HG03175 (cell line): ENCODE results near the gene SKAP1.
A peak's percentile ranks its signal among the peaks of the same experiment; 100 is the strongest.
"Not testable (repeated sequence)": the region's sequence is repeated elsewhere in the genome, so short reads cannot be mapped to it uniquely, and the experiment has no call there.

Experiments
- ATAC-seq: cut with Tn5 transposase; IDR thresholded peaks from one replicate; pipeline ENCODE4 v1.9.1; 2021; ENCODE audit warnings: mild to moderate bottlenecking, moderate library complexity; ENCODE audit not compliant: unreplicated experiment

Gene SKAP1

GRCh38 chr17:48250059-48250458 lies 180.0 kb downstream of the SKAP1 start:
- not testable (repeated sequence) for ATAC-seq

DNA sequence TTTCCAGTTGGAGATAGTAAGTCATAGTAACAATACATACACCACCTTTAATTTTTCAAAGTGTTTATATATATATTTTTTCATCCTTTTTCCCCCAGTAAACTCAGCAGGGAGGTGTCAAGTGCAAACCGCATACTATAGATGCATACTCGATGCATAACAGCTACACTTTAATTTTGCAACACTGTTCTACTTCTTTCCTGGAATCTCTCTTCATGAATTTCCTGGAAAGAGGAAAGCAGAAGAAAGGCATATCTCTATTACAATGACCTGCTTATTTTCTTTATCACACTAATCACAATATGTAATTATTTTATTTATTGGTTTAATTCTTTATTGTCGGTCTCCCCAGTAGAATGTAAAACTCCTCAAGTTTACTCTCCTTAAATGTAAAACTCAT lies 182.4 kb downstream of the SKAP1 start:
- ATAC-seq = no peak

DNA sequence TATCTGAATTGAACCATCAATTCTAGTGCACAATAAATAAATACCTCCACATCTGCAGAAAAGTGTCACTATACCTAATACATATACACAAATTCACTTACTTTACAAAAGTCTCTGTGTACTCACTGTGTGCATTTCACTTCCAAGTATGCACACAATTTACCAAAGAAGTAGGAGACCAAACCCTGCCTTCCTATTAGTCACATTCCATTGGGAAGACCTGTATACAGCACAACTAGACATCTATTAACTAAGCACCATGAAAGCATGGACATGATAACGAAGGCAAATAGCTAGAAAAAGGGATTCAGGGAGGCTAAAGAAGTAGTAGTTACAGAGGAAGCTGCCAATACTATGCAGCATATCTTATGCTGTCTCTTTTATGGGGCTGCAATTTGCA lies 183.0 kb downstream of the SKAP1 start:
- no peak for ATAC-seq

DNA sequence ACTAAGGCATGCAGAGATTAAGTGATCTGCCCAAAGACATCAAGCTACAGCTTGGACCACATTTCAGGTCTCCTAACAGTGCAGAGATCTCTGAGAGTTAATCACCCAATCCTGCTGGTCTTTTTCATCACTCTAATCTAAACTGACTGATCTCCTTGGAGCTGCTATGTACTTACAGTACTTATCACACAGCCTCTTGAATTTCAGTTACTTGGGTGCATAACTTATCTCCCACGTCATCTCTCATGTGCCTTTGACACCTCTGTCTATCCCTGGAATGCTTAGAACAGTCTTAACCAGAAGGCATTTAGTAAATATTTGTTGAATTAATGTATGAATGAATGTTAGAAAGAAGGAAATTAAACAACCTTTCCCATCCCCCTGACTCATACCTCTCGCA lies 183.4 kb downstream of the SKAP1 start:
- ATAC-seq = no peak

DNA sequence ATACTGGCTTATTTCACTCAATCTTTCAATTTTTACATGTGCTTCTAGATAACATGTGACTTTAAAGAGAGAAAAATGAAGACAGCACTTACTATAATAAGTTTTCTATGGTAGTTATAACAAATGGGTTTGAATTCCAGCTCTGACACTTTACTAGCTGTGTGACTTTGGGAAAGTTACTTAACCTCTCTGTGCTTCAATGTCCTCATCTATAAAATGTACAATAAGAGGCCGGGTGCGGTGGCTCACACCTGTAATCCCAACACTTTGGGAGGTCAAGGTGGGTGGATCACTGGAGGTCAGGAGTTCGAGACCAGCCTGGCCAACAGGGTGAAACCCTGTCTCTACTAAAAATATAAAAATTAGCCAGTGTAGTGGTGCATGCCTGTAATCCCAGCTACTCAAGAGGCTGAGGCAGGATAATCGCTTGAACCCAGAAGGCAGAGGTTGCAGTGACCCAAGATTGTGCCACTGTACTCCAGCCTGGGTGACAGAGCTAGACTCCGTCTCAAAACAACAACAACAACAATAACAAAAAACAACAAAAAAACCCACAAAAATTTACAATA lies 184.5 kb downstream of the SKAP1 start:
- ATAC-seq = not testable (repeated sequence)

DNA sequence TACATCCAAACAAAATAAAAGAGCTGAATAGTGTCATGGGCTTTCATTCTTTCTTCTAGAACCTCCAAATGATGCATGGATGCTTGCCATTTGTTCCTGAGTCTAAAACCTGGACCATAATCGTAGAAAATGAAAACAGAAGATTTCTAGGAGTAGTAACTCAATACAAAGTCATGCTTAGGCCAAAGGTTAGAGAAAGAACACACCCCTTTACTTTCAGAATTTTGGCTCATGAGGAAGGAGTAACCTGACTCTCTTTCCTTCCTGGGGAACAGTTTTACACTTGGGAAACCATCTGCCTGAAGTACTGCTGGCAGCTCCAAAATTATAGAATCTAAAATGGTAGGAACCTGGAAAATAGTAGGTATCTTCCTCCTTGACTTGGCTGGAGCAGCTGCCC lies 185.2 kb downstream of the SKAP1 start:
- ATAC-seq = no peak

DNA sequence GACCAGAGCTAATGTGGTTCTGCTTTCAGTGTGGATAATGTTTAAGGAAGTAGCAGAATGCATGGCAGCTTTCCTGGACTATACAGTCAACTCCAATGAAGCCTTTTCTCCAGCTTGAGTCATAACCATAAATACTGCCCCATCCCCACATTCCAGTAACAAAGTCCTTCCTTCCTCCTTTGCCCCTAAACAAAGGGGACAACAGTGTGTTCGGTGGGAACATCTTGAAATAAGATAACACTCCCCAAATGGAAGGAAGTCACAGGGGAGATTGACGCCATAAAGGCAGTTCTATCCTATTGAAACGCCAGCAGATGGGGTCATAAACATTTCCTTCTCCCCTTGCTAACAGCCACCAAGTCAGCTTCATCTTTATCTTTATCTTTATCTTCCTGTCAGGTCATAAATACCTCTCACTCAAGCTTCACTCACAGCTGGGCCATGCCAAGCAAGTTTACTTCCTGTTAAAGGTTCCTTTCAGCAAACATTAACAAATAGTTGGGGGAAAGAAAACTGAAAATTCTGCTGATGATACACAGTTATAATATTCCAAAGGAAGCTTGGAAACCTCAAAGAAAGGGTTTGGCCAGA lies 185.8 kb downstream of the SKAP1 start:
- no peak for ATAC-seq

- ATAC-seq = no peak
Observed at GRCh38 chr17:48241770-48242497, 188.1 kb downstream of the SKAP1 start.

DNA sequence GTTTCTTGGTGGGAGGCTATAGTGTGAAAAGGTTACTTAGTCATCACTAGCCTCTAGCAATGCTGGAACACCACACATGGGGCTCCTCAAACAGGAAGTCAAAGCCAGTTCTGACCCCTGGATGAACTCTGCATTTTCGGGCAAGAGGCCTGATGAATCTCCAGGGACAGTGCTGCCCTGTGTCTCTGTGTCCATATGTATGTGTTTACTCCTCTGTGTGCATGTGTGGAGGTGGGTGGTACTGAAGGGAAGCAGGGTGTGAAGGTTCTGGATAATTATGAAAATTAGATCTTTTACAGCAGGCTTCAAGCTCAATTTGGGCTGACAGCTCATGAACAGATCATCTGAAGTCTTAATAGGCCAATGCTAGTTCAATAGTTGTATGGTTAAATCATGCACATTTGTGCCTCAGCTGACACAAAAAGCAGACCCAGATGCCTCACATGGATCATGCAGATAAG lies 188.9 kb downstream of the SKAP1 start:
- peak; percentile 90 for ATAC-seq

DNA sequence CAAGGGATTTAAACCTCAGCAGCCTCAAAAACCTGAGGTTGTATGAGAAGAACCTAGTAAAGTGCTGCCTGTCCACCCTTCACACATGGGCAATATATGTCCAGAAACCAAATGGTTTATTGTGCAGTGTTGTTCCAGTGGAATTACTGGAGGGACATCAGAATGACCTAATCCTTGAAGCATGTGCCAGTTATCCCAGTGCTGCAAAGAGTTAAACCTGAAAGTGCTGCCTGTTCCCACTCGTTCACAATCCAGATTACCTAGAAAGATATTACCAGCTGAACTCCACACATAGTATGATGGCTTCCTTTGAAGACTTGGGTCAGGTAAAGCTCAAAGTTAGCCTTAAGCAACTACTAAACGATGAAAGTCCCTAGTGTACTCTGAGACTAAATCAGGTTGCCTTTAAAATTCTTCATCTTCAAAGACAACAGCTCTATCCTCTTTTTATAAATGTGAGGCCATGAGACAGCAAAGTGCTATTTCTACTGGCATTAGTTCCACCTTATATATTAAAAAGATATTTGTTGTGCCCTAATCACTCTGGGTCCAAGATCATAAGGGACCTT lies 189.4 kb downstream of the SKAP1 start:
- no peak for ATAC-seq

- no peak for ATAC-seq
Observed at GRCh38 chr17:48240122-48240521, 189.9 kb downstream of the SKAP1 start.

DNA sequence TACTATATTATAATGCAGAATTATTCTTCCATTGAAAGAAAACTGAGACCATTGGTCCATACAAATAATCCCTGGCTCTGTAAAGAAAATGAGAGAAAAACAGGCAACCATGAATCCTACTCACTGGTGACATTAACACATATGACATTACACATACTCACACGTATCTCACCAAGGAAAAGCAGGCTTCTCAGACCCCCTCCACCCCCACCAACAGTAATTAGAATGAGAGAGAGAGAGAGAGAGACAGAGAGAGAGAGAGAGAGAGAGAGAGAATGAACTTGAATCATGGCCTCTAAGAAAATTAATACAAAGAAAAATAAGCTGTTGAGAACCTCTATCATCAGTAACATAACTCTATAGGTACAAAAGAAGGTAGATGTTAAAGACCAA lies 190.4 kb downstream of the SKAP1 start:
- ATAC-seq = no peak

DNA sequence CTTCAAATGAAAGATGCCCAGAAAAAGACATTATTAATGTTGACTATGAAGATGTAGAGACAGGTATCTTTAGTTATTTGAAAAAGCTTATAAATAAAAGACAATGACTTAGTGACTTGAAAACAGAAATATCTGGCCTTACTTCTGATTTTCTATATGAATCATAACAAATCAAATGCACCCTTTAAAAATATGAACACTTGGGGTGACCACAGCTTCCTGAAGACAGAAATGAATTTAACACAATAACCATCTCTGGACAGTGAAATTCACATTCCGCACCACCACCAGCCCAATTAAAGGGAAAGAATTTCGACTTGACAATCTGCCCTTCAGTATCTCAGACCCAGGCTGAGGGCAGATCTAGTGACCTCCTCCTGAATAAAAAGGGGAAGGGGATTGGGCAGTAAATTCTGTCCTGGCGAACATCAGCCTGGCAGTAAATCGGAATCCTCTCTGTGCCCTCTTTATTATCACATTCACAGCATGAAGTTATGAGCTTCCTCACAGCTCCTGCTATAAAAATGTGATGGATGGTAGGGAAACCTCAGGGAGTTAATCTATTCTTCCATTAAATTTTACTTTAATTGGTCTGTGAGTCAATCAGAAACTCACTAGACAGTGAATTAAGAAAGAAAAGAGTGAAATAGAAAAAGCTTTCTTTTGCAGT lies 190.9 kb downstream of the SKAP1 start:
- ATAC-seq = no peak

GRCh38 chr17:48237456-48237855 lies 192.6 kb downstream of the SKAP1 start:
- no peak for ATAC-seq

DNA sequence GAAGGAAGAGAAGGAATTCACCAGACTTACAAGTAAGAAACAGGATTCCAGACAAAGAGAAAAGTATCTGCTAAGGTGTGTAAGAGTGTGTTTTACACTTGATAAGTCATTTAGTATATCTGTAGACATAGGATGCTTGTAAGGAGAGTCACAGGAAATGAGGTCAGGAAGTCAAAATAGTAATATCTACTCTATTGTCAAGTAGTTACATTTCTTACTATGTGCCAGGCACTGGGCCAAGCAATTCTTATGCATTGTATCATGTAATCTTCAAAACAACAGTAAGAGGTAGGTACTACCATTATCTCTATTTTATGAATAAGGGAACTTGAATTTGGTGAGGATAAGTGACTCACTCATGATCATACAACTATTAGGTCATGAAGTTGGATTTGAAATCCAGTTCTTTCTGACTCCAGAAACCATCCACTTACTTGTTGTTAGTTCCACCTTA lies 193.3 kb downstream of the SKAP1 start:
- no peak for ATAC-seq

- ATAC-seq = no peak
Observed at GRCh38 chr17:48234922-48235321, 195.1 kb downstream of the SKAP1 start.

GRCh38 chr17:48231995-48232959 lies 197.7 kb downstream of the SKAP1 start:
- ATAC-seq = no peak

- ATAC-seq = no peak
Observed at GRCh38 chr17:48229936-48230335, 200.1 kb downstream of the SKAP1 start.

GRCh38 chr17:48228720-48229119 lies 201.3 kb downstream of the SKAP1 start:
- ATAC-seq = no peak
